ENCODE data around the gene CBX7.

The CBX7 gene

DNA sequence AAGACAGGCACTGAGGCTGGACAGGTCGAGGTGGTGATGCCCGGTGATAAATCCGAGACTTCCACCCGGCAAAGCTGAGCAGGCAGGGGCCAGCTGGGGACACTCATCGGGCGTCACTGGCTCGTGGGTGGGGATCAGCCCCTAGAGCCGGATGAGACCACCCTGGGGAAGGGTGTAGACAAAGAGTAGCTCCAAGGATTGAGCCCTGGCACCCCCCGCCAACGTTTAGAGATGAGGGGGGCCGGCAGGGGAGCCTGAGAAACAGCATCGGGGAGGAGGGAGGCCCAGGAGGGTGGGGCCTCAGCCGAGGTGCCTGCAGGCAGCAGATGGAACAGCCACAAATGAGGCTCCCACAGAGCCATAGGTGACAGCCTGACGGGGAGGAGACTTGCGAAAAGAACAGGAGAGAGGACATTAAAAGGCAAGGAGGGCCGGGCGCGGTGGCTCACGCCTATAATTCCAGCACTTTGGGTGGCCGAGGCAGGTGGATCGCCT lies 27.4 kb upstream of the CBX7 start:
- WGBS (ENCODE audit: extremely low coverage, insufficient coverage, low lambda C conversion rate) = no CpG with 5 or more reads among the region's 21 CpGs
- H3K79me2 ChIP-seq (ENCODE audit: control insufficient read depth, insufficient read depth, low read length) = no peaks in the 10 kb centered on the region
- no peak overlapping the region for H2AK5ac ChIP-seq (ENCODE audit: low read length)
- H3K27ac ChIP-seq (ENCODE audit: low read depth, low read length) = no peak overlapping the region
- no peak overlapping the region for H2BK120ac ChIP-seq (ENCODE audit: low read depth, low read length)
- no peak overlapping the region for H3K18ac ChIP-seq (ENCODE audit: low read length)
- H3K56ac ChIP-seq (ENCODE audit: low read length) = peak overlapping the region; percentile 9
- no peak overlapping the region for H3K4me2 ChIP-seq (ENCODE audit: low read length)
- H3K79me1 ChIP-seq (ENCODE audit: low read length) = no peaks in the 10 kb centered on the region
- DNase-seq = peak; percentile 77
- peak overlapping the region; percentile 16 for H4K8ac ChIP-seq (ENCODE audit: low read depth, low read length)
- H3K23ac ChIP-seq (ENCODE audit: low read length) = no peak overlapping the region
- peak overlapping the region; percentile 35 for H2BK5ac ChIP-seq (ENCODE audit: low read length)
- no peak overlapping the region for H2BK15ac ChIP-seq (replicated peaks; ENCODE audit: low read depth)
- no peak overlapping the region for H4K5ac ChIP-seq (ENCODE audit: low read length)
- no peak overlapping the region for H3K4ac ChIP-seq (ENCODE audit: low read depth, low read length)
- H3K36me3 ChIP-seq (ENCODE audit: control insufficient read depth, insufficient read depth, low read length) = no peaks in the 10 kb centered on the region
- H3K4me3 ChIP-seq (ENCODE audit: low read length) = no peak overlapping the region
- peaks cover 12% of the 10 kb centered on the region for H3K4me1 ChIP-seq (ENCODE audit: control insufficient read depth, low read depth, low read length)
- H3K27me3 ChIP-seq (ENCODE audit: insufficient read depth, low read length, poor library complexity) = no peaks in the 10 kb centered on the region
- peak overlapping the region; percentile 35 for H3K9ac ChIP-seq (ENCODE audit: low read length)

DNA sequence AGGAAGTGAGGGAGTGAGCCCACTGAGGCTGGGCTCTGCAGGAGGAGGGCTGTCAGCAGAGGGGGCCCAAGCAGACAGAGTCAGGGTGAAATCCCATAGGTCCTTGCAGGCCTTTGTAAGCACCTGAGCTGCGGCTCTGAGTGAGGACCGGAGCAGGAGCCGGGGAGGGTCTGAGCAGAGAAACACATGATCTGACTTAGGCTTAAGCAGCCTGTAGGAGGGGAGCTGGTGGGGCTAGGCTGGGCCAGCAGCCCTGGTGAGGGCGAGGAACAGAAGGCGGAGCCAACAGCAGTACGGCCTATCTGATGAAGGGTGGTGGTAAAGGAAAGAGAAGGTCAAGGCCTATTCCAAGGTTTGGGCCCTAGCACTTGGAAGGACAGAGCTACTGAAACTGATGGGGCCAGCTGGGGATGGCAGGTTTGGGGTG lies 26.9 kb upstream of the CBX7 start:
- Histone ChIP-seq H3K23ac (ENCODE audit: low read length) (no peak overlapping the region), H3K4me2 (ENCODE audit: low read length) (no peak overlapping the region), H4K8ac (ENCODE audit: low read depth, low read length) (no peak overlapping the region), H2BK120ac (ENCODE audit: low read depth, low read length) (no peak overlapping the region), H3K18ac (ENCODE audit: low read length) (no peak overlapping the region), H2AK5ac (ENCODE audit: low read length) (no peak overlapping the region), H3K27me3 (ENCODE audit: insufficient read depth, low read length, poor library complexity) (no peaks in the 10 kb centered on the region), H2BK15ac (replicated peaks; ENCODE audit: low read depth) (no peak overlapping the region), H3K79me2 (ENCODE audit: control insufficient read depth, insufficient read depth, low read length) (no peaks in the 10 kb centered on the region), H3K79me1 (ENCODE audit: low read length) (no peaks in the 10 kb centered on the region), H4K5ac (ENCODE audit: low read length) (no peak overlapping the region), H3K36me3 (ENCODE audit: control insufficient read depth, insufficient read depth, low read length) (no peaks in the 10 kb centered on the region), H3K9ac (ENCODE audit: low read length) (peak overlapping the region; percentile 35), H3K4me3 (ENCODE audit: low read length) (no peak overlapping the region), H3K4me1 (ENCODE audit: control insufficient read depth, low read depth, low read length) (peaks cover 12% of the 10 kb centered on the region), H3K56ac (ENCODE audit: low read length) (peak overlapping the region; percentile 36), H2BK5ac (ENCODE audit: low read length) (peak overlapping the region; percentile 35), H3K4ac (ENCODE audit: low read depth, low read length) (no peak overlapping the region), H3K27ac (ENCODE audit: low read depth, low read length) (no peak overlapping the region)
- peak; percentile 87 for DNase-seq
- no CpG with 5 or more reads among the region's 6 CpGs for WGBS (ENCODE audit: extremely low coverage, insufficient coverage, low lambda C conversion rate)

DNA sequence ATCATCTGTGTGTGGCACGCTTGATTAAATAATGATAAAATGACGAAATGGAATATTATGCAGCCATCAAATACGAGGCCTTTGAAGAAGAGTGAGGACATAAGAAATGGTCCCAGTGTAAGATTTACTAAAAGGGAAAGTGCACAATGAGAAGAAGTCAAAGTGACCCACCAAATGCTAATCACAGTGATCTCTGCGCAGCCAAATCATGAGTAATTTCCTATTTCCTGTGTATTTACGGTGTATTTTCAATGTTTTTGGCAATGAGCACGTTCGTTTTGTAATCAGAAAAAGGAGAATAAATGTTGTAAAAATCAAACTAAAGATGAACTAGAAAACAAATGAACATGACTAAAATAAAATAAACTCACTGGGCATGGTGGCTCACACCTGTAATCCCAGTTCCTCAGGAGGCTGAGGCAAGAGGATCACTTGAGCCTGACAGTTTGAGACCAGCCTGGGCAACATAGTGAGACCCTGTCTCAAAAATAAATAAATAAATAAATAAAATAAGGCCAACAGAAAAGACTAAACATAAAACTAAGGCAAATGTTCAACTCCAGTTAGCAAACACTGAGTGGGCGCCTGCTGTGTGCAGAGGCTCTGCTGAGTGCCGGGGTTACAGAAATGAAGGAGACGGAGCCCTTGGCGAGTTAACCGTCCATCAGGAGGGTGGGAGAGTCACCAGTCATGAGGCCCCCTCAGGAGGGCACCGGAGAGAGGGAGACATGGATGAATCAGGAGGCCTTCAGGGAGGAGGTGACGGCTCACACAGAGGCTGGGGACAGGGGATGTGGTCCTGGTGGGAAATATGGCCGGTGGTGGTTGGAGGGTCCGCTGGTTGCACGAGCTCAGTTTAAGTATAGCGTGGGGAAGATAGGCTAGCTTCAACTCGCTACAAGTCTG lies 26.0 kb upstream of the CBX7 start:
- no peaks in the 10 kb centered on the region for H3K79me2 ChIP-seq (ENCODE audit: control insufficient read depth, insufficient read depth, low read length)
- no peak overlapping the region for H3K4me3 ChIP-seq (ENCODE audit: low read length)
- no peak overlapping the region for H3K27ac ChIP-seq (ENCODE audit: low read depth, low read length)
- no peak overlapping the region for H2AK5ac ChIP-seq (ENCODE audit: low read length)
- no peak overlapping the region for H2BK5ac ChIP-seq (ENCODE audit: low read length)
- H3K4me2 ChIP-seq (ENCODE audit: low read length) = no peak overlapping the region
- H3K18ac ChIP-seq (ENCODE audit: low read length) = no peak overlapping the region
- no peaks in the 10 kb centered on the region for H3K79me1 ChIP-seq (ENCODE audit: low read length)
- H3K27me3 ChIP-seq (ENCODE audit: insufficient read depth, low read length, poor library complexity) = no peaks in the 10 kb centered on the region
- peaks cover 17% of the 10 kb centered on the region for H3K4me1 ChIP-seq (ENCODE audit: control insufficient read depth, low read depth, low read length)
- H3K36me3 ChIP-seq (ENCODE audit: control insufficient read depth, insufficient read depth, low read length) = no peaks in the 10 kb centered on the region
- peak overlapping the region; percentile 34 for H3K56ac ChIP-seq (ENCODE audit: low read length)
- DNase-seq = no peak
- H4K5ac ChIP-seq (ENCODE audit: low read length) = no peak overlapping the region
- no peak overlapping the region for H2BK120ac ChIP-seq (ENCODE audit: low read depth, low read length)
- no peak overlapping the region for H2BK15ac ChIP-seq (replicated peaks; ENCODE audit: low read depth)
- WGBS (ENCODE audit: extremely low coverage, insufficient coverage, low lambda C conversion rate) = no CpG with 5 or more reads among the region's 19 CpGs
- no peak overlapping the region for H3K4ac ChIP-seq (ENCODE audit: low read depth, low read length)
- H4K8ac ChIP-seq (ENCODE audit: low read depth, low read length) = no peak overlapping the region
- no peak overlapping the region for H3K23ac ChIP-seq (ENCODE audit: low read length)
- no peak overlapping the region for H3K9ac ChIP-seq (ENCODE audit: low read length)

DNA sequence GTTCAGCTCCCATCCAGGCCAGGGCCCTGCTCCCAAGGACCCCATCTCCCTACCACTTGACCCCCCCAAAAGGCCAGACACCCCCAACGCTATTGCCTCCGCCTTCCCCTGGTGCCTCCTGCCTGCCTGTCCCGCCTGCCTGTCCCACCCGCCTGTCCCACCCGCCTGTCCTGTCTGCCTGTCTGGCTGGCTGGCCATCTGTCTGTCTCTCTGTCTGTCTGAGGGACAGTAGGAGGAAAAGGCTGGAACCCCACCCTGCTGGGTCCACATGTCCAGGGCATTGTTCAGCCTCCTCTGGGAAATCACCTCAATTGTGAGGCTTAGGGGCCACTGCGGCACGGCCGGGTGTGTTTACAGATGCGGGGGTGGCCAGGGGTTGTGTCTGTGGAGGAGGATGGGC lies 25.3 kb upstream of the CBX7 start:
- Histone ChIP-seq H3K27ac (ENCODE audit: low read depth, low read length) (no peak overlapping the region), H3K36me3 (ENCODE audit: control insufficient read depth, insufficient read depth, low read length) (no peaks in the 10 kb centered on the region), H3K23ac (ENCODE audit: low read length) (no peak overlapping the region), H3K4ac (ENCODE audit: low read depth, low read length) (peak overlapping the region; percentile 76), H3K79me2 (ENCODE audit: control insufficient read depth, insufficient read depth, low read length) (no peaks in the 10 kb centered on the region), H2AK5ac (ENCODE audit: low read length) (no peak overlapping the region), H3K18ac (ENCODE audit: low read length) (no peak overlapping the region), H3K27me3 (ENCODE audit: insufficient read depth, low read length, poor library complexity) (no peaks in the 10 kb centered on the region), H2BK5ac (ENCODE audit: low read length) (no peak overlapping the region), H3K4me2 (ENCODE audit: low read length) (no peak overlapping the region), H3K4me1 (ENCODE audit: control insufficient read depth, low read depth, low read length) (peaks cover 17% of the 10 kb centered on the region), H3K9ac (ENCODE audit: low read length) (no peak overlapping the region), H4K8ac (ENCODE audit: low read depth, low read length) (no peak overlapping the region), H3K79me1 (ENCODE audit: low read length) (no peaks in the 10 kb centered on the region), H3K56ac (ENCODE audit: low read length) (peak overlapping the region; percentile 58), H2BK15ac (replicated peaks; ENCODE audit: low read depth) (no peak overlapping the region), H2BK120ac (ENCODE audit: low read depth, low read length) (no peak overlapping the region), H4K5ac (ENCODE audit: low read length) (no peak overlapping the region), H3K4me3 (ENCODE audit: low read length) (no peak overlapping the region)
- DNase-seq = no peak
- no CpG with 5 or more reads among the region's 9 CpGs for WGBS (ENCODE audit: extremely low coverage, insufficient coverage, low lambda C conversion rate)

DNA sequence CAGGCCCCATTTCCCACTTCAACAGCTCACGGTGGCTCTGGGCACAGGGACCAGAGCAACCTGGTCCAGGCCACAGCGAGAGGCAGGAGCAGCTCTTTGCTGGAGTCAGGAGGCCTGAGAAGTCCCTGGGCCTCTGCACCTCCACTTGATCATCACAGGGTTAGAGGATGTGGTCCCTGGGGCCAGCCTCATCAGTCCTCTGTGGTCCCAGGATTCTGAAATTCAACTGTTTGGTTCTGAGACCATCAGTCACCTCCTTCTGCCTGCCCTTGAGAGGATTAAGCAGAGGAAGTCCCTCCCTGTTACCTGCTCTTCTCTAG lies 24.9 kb upstream of the CBX7 start:
- WGBS (ENCODE audit: extremely low coverage, insufficient coverage, low lambda C conversion rate) = no CpG with 5 or more reads among the region's 2 CpGs
- Histone ChIP-seq H3K4ac (ENCODE audit: low read depth, low read length) (peak overlapping the region; percentile 40), H3K23ac (ENCODE audit: low read length) (no peak overlapping the region), H3K79me1 (ENCODE audit: low read length) (no peaks in the 10 kb centered on the region), H2AK5ac (ENCODE audit: low read length) (peak overlapping the region; percentile 66), H2BK15ac (replicated peaks; ENCODE audit: low read depth) (no peak overlapping the region), H3K27me3 (ENCODE audit: insufficient read depth, low read length, poor library complexity) (no peaks in the 10 kb centered on the region), H3K36me3 (ENCODE audit: control insufficient read depth, insufficient read depth, low read length) (no peaks in the 10 kb centered on the region), H3K56ac (ENCODE audit: low read length) (peak overlapping the region; percentile 47), H3K9ac (ENCODE audit: low read length) (no peak overlapping the region), H2BK5ac (ENCODE audit: low read length) (peak overlapping the region; percentile 53), H3K27ac (ENCODE audit: low read depth, low read length) (no peak overlapping the region), H2BK120ac (ENCODE audit: low read depth, low read length) (no peak overlapping the region), H3K4me3 (ENCODE audit: low read length) (no peak overlapping the region), H3K79me2 (ENCODE audit: control insufficient read depth, insufficient read depth, low read length) (no peaks in the 10 kb centered on the region), H4K8ac (ENCODE audit: low read depth, low read length) (no peak overlapping the region), H4K5ac (ENCODE audit: low read length) (no peak overlapping the region), H3K18ac (ENCODE audit: low read length) (peak overlapping the region; percentile 13), H3K4me2 (ENCODE audit: low read length) (no peak overlapping the region), H3K4me1 (ENCODE audit: control insufficient read depth, low read depth, low read length) (peaks cover 17% of the 10 kb centered on the region)
- DNase-seq = no peak

Measured in mesendoderm (in vitro differentiated cells).